ENCODE results near the gene UBR3.
"Not testable (repeated sequence)": the region's sequence is repeated elsewhere in the genome, so short reads cannot be mapped to it uniquely, and the experiment has no call there.

Gene UBR3

GRCh38 chr2:169823996-169824372 is 3.3 kb upstream of the UBR3 start:
- in situ Hi-C loops (cut with HindIII; ENCODE audit: low sequenced_read_pairs) = no loop called here

GRCh38 chr2:169824373-169825333 is 2.6 kb upstream of the UBR3 start, which contains the start of gene METTL5:
METTL5 (minus strand) TSS chr2:169824905; CDS start chr2:169824597, 308 bp downstream.
- in situ Hi-C loops (cut with HindIII; ENCODE audit: low sequenced_read_pairs) = no loop called here

GRCh38 chr2:169828141-169828811 is 1.0 kb downstream of the UBR3 start:
- in situ Hi-C loops (cut with HindIII; ENCODE audit: low sequenced_read_pairs) = no loop called here

GRCh38 chr2:169834401-169834800 is 7.1 kb downstream of the UBR3 start:
- in situ Hi-C loops (cut with HindIII; ENCODE audit: low sequenced_read_pairs) = no loop called here

GRCh38 chr2:169838743-169839489 is 11.7 kb downstream of the UBR3 start:
- in situ Hi-C loops (cut with HindIII; ENCODE audit: low sequenced_read_pairs) = no loop called here

- in situ Hi-C loops (cut with HindIII; ENCODE audit: low sequenced_read_pairs) = no loop called here
Measured at GRCh38 chr2:169839954-169840746, 12.9 kb downstream of the UBR3 start.

- in situ Hi-C loops (cut with HindIII; ENCODE audit: low sequenced_read_pairs) = no loop called here
Measured at GRCh38 chr2:169840747-169841142, 13.5 kb downstream of the UBR3 start.

- in situ Hi-C loops (cut with HindIII; ENCODE audit: low sequenced_read_pairs) = not testable (repeated sequence)
Measured at GRCh38 chr2:169841625-169842024, 14.4 kb downstream of the UBR3 start.

- in situ Hi-C loops (cut with HindIII; ENCODE audit: low sequenced_read_pairs) = no loop called here
Measured at GRCh38 chr2:169845016-169845415, 17.8 kb downstream of the UBR3 start.

- in situ Hi-C loops (cut with HindIII; ENCODE audit: low sequenced_read_pairs) = not testable (repeated sequence)
Measured at GRCh38 chr2:169848959-169849693, 21.9 kb downstream of the UBR3 start.

GRCh38 chr2:169849710-169850109 is 22.5 kb downstream of the UBR3 start:
- in situ Hi-C loops (cut with HindIII; ENCODE audit: low sequenced_read_pairs) = no loop called here

GRCh38 chr2:169853041-169853668 is 25.9 kb downstream of the UBR3 start:
- in situ Hi-C loops (cut with HindIII; ENCODE audit: low sequenced_read_pairs) = no loop called here

- in situ Hi-C loops (cut with HindIII; ENCODE audit: low sequenced_read_pairs) = not testable (repeated sequence)
Measured at GRCh38 chr2:169855281-169856258, 28.3 kb downstream of the UBR3 start.

- in situ Hi-C loops (cut with HindIII; ENCODE audit: low sequenced_read_pairs) = no loop called here
Measured at GRCh38 chr2:169859423-169859822, 32.2 kb downstream of the UBR3 start.

- in situ Hi-C loops (cut with HindIII; ENCODE audit: low sequenced_read_pairs) = no loop called here
Measured at GRCh38 chr2:169860149-169860548, 32.9 kb downstream of the UBR3 start.

- in situ Hi-C loops (cut with HindIII; ENCODE audit: low sequenced_read_pairs) = no loop called here
Measured at GRCh38 chr2:169862816-169863215, 35.6 kb downstream of the UBR3 start.

GRCh38 chr2:169865492-169865891 is 38.2 kb downstream of the UBR3 start:
- in situ Hi-C loops (cut with HindIII; ENCODE audit: low sequenced_read_pairs) = no loop called here

- in situ Hi-C loops (cut with HindIII; ENCODE audit: low sequenced_read_pairs) = not testable (repeated sequence)
Measured at GRCh38 chr2:169866230-169866629, 39.0 kb downstream of the UBR3 start.

Measured in DLD1 (cell line).